Measurements from ENCODE around the gene DPY19L3. TPM values are rescaled to one million over a fixed set of nuclear protein-coding genes. Genes with fewer than 3 reads are reported as not detected.
"Not testable (repeated sequence)": the region's sequence is repeated elsewhere in the genome, so short reads cannot be mapped to it uniquely, and the experiment has no call there.

DPY19L3 gene
- total RNA-seq, 4 donors from 2014 or later, result 2.3 to 9.9 (median 7.5) TPM

DNA sequence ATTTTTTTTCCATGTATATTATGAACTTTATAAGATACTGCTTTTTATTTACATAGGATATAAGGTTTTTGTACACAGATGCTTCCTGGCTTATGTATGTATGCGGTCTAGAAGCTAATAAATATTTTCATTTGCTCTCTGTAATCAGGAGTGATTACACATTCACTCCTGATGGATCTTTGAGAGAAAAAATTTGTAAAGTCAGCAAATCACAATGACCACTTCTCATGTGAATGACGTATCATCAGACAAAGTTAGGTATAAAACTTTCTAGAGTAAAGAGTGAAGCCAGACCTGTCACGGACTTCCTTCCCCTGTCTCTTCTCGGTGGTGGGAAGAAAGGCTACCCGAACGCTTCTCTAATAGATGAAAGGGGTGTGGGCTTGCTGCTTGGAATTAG lies 31.1 kb downstream of the DPY19L3 start:
- DNase-seq (no peak), ATAC-seq (no peak)
- TF ChIP-seq, protein P1, sequence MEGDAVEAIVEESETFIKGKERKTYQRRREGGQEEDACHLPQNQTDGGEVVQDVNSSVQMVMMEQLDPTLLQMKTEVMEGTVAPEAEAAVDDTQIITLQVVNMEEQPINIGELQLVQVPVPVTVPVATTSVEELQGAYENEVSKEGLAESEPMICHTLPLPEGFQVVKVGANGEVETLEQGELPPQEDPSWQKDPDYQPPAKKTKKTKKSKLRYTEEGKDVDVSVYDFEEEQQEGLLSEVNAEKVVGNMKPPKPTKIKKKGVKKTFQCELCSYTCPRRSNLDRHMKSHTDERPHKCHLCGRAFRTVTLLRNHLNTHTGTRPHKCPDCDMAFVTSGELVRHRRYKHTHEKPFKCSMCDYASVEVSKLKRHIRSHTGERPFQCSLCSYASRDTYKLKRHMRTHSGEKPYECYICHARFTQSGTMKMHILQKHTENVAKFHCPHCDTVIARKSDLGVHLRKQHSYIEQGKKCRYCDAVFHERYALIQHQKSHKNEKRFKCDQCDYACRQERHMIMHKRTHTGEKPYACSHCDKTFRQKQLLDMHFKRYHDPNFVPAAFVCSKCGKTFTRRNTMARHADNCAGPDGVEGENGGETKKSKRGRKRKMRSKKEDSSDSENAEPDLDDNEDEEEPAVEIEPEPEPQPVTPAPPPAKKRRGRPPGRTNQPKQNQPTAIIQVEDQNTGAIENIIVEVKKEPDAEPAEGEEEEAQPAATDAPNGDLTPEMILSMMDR (IDR thresholded peaks at IDR 0.05 in 4 of 5, conservative IDR thresholded peaks at IDR 0.05 in 1 of 5), result no peak
- in situ Hi-C loops (cut with MboI; ENCODE audit: low sequenced_read_pairs in 4 of 4), result no loop called here
- no peak overlapping the region for H3K27ac ChIP-seq
- peaks cover 0 to 20% of the 10 kb centered on the region in 2 donors for H3K36me3 ChIP-seq
- no peaks in the 10 kb centered on the region for H3K27me3 ChIP-seq
- H3K4me1 ChIP-seq, result no peaks in the 10 kb centered on the region
- no peaks in the 10 kb centered on the region for H3K9me3 ChIP-seq
- H3K4me3 ChIP-seq, result no peak overlapping the region
- intact Hi-C loops (cut with DNase I; ENCODE audit: low total_unique reads), result no loop called here

GRCh38 chr19:32437096-32437495 lies 31.5 kb downstream of the DPY19L3 start:
- H3K9me3 ChIP-seq, result no peaks in the 10 kb centered on the region
- no peak overlapping the region for H3K27ac ChIP-seq
- no peak overlapping the region for H3K4me3 ChIP-seq
- H3K36me3 ChIP-seq, result peaks cover 0 to 20% of the 10 kb centered on the region in 2 donors
- ATAC-seq (no peak), DNase-seq (no peak)
- no peaks in the 10 kb centered on the region for H3K27me3 ChIP-seq
- no peaks in the 10 kb centered on the region for H3K4me1 ChIP-seq
- TF ChIP-seq, protein P1 (IDR thresholded peaks at IDR 0.05 in 4 of 5, conservative IDR thresholded peaks at IDR 0.05 in 1 of 5), result no peak
- TF ChIP-seq POLR2A (IDR thresholded peaks at IDR 0.05), result no peak
- in situ Hi-C loops (cut with MboI; ENCODE audit: low sequenced_read_pairs in 4 of 4), result no loop called here
- intact Hi-C loops (cut with DNase I; ENCODE audit: low total_unique reads), result no loop called here

DNA sequence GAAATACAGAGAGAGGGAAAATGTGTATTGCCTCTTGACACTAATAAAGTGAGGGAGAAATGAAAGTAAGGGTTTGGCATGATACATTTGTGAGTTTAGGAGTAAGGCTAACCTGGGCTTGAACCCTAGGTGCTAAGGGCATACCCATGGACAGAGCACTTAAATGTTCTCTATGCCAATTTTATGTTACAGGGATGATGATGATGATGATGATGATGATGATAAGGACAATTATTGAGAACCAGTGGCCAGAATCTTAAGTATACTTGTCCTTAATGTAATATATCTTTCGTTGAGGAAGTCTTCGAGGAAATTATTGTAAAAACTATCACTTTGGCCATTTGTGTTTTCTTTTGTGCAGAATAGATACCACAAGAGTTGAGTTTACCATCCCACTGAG lies 33.2 kb downstream of the DPY19L3 start:
- Histone ChIP-seq H3K4me3 (no peak overlapping the region), H3K36me3 (peaks cover 0 to 20% of the 10 kb centered on the region in 2 donors), H3K27ac (no peak overlapping the region), H3K4me1 (no peaks in the 10 kb centered on the region), H3K9me3 (no peaks in the 10 kb centered on the region), H3K27me3 (no peaks in the 10 kb centered on the region)
- intact Hi-C loops (cut with DNase I; ENCODE audit: low total_unique reads) (no loop called here), in situ Hi-C loops (cut with MboI; ENCODE audit: low sequenced_read_pairs in 4 of 4) (no loop called here)
- ATAC-seq (no peak), DNase-seq (no peak)
- no peak for TF ChIP-seq POLR2A (IDR thresholded peaks at IDR 0.05)
- TF ChIP-seq, protein P1 (IDR thresholded peaks at IDR 0.05 in 4 of 5, conservative IDR thresholded peaks at IDR 0.05 in 1 of 5), result no peak

DNA sequence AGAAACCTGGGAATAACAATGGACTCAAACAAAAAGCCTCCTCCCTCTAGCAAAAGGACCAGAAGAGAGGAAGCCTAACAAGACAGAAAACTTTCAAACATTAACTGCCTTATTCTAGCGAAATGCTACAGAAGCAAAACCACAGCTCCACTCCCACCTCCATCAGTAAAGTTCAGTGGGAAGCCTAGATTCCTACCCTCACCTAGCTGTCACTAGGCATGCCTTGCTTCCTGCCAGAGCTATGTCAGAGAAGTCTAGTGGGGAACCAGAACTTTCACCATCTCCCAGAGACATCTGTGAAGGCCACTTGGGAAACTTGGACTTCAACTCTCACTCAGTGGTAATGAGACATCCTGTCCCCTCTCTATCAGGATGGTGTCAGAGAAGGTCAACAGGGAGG lies 37.1 kb downstream of the DPY19L3 start:
- Histone ChIP-seq H3K36me3 (peaks cover 0 to 12% of the 10 kb centered on the region in 2 donors), H3K4me3 (no peak overlapping the region), H3K27ac (no peak overlapping the region), H3K4me1 (no peaks in the 10 kb centered on the region), H3K9me3 (no peaks in the 10 kb centered on the region), H3K27me3 (no peaks in the 10 kb centered on the region)
- intact Hi-C loops (cut with DNase I; ENCODE audit: low total_unique reads) (no loop called here), in situ Hi-C loops (cut with MboI; ENCODE audit: low sequenced_read_pairs in 4 of 4) (no loop called here)
- no peak for ATAC-seq
- no peak for TF ChIP-seq POLR2A (IDR thresholded peaks at IDR 0.05)
- TF ChIP-seq, protein P1 (IDR thresholded peaks at IDR 0.05 in 4 of 5, conservative IDR thresholded peaks at IDR 0.05 in 1 of 5), result no peak
- DNase-seq, result no peak

DNA sequence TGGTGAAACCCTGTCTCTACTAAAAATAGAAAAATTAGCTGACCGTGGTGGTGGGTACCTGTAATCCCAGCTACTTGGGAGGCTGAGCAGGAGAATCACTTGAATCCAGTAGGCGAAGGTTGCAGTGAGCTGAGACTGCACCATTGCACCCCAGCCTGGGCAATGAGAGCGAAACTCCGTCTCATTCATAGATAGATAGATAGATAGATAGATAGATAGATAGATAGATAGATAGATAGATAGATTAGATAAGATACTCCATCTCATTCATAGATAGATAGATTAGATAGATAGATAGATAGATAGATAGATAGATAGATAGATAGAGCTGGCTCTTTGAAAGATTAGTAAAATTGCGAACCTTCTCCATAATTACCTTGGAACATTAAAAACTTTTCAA lies 42.0 kb downstream of the DPY19L3 start:
- in situ Hi-C loops (cut with MboI; ENCODE audit: low sequenced_read_pairs in 4 of 4); DNase-seq; H3K4me1 ChIP-seq; H3K36me3 ChIP-seq; H3K4me3 ChIP-seq; intact Hi-C loops (cut with DNase I; ENCODE audit: low total_unique reads); H3K9me3 ChIP-seq; H3K27me3 ChIP-seq; ATAC-seq; H3K27ac ChIP-seq: not testable (repeated sequence)
